ENCODE measurements around the gene PAM.
A peak's percentile ranks its signal among the peaks of the same experiment; 100 is the strongest.

PAM gene

GRCh38 chr5:102819634-102820033, 64.5 kb downstream of the PAM start:
- DNase-seq (ENCODE audit: low read depth): no peak
- TF ChIP-seq CTCF (IDR thresholded peaks at IDR 0.05; ENCODE audit: low read depth, low read length, missing control alignments): no peak
- in situ Hi-C loops (cut with HindIII; ENCODE audit: low sequenced_read_pairs): no loop called here
- no peak overlapping the region for H3K4me3 ChIP-seq (ENCODE audit: low read depth, low read length)

GRCh38 chr5:102823441-102823874, 68.4 kb downstream of the PAM start:
- H3K4me3 ChIP-seq (ENCODE audit: low read depth, low read length): no peak overlapping the region
- in situ Hi-C loops (cut with HindIII; ENCODE audit: low sequenced_read_pairs): no loop called here
- TF ChIP-seq CTCF (IDR thresholded peaks at IDR 0.05; ENCODE audit: low read depth, low read length, missing control alignments): no peak
- DNase-seq (ENCODE audit: low read depth): peak; percentile 61

- TF ChIP-seq CTCF (IDR thresholded peaks at IDR 0.05; ENCODE audit: low read depth, low read length, missing control alignments): no peak
- in situ Hi-C loops (cut with HindIII; ENCODE audit: low sequenced_read_pairs): no loop called here
Measured at GRCh38 chr5:102826629-102827028, 71.5 kb downstream of the PAM start.

GRCh38 chr5:102830241-102830640, 75.1 kb downstream of the PAM start:
- DNase-seq (ENCODE audit: low read depth): no peak
- in situ Hi-C loops (cut with HindIII; ENCODE audit: low sequenced_read_pairs): no loop called here

More at GRCh38 chr5:102826629-102827028, 71.5 kb downstream of the PAM start:
- H3K4me3 ChIP-seq (ENCODE audit: low read depth, low read length): no peak overlapping the region
- no peak for DNase-seq (ENCODE audit: low read depth)

DNA sequence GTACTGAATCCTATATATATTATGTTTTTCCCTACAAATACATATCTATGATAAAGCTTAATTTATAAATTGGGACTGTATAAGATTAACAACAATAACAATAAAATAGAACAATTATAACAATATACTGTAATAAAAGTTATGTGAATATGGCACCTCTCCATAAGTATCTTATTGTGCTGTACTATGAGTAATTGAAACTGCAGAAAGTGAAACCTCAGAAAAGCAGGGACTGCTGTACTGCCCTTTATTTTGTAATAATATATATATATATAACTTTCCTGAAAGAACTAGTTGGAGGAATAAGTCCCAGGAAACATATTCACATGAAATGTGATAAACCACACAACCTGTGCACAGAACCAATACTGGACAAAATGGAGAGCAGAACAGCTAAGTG, 77.3 kb downstream of the PAM start:
- no peak for TF ChIP-seq CTCF (IDR thresholded peaks at IDR 0.05; ENCODE audit: low read depth, low read length, missing control alignments)
- no peak overlapping the region for H3K4me3 ChIP-seq (ENCODE audit: low read depth, low read length)
- DNase-seq (ENCODE audit: low read depth): no peak
- in situ Hi-C loops (cut with HindIII; ENCODE audit: low sequenced_read_pairs): no loop called here

More at GRCh38 chr5:102830241-102830640, 75.1 kb downstream of the PAM start:
- TF ChIP-seq CTCF (IDR thresholded peaks at IDR 0.05; ENCODE audit: low read depth, low read length, missing control alignments): no peak
- H3K4me3 ChIP-seq (ENCODE audit: low read depth, low read length): no peak overlapping the region

- in situ Hi-C loops (cut with HindIII; ENCODE audit: low sequenced_read_pairs): no loop called here
- no peak for DNase-seq (ENCODE audit: low read depth)
- TF ChIP-seq CTCF (IDR thresholded peaks at IDR 0.05; ENCODE audit: low read depth, low read length, missing control alignments): no peak
- H3K4me3 ChIP-seq (ENCODE audit: low read depth, low read length): no peak overlapping the region
Measured at GRCh38 chr5:102833146-102833545, 78.0 kb downstream of the PAM start.

Data from astrocyte of the cerebellum (primary cell).